Large intestine (tissue), 3 donors: ENCODE measurements around the gene LMX1A. TPM values are rescaled to one million over a fixed set of nuclear protein-coding genes. Genes with fewer than 3 reads are reported as not detected.

Experiments
- DNase-seq, 2 donors: peaks; one replicate each; pipeline versions ENCODE4 v3.0.0 to v3.0.0-alpha.2; 2013
- H3K27ac ChIP-seq: one replicate; pipeline ENCODE4 v1.5.1; 2013; ENCODE audit warnings: low read length
- H3K27me3 ChIP-seq: 2 replicates; pipeline ENCODE4 v1.6.1; 2013; ENCODE audit warnings: low read length; ENCODE audit not compliant: control insufficient read depth, insufficient read depth
- H3K36me3 ChIP-seq: 2 replicates; pipeline ENCODE4 v1.6.1; 2013; ENCODE audit warnings: low read length; ENCODE audit not compliant: control insufficient read depth, insufficient read depth
- H3K4me1 ChIP-seq: one replicate; pipeline ENCODE4 v1.6.1; 2013; ENCODE audit warnings: low read length; ENCODE audit not compliant: control insufficient read depth, insufficient read depth
- H3K4me3 ChIP-seq: one replicate; pipeline ENCODE4 v1.5.1; 2013; ENCODE audit warnings: low read length
- H3K9me3 ChIP-seq: one replicate; pipeline ENCODE4 v1.6.1; 2013; ENCODE audit warnings: mild to moderate bottlenecking, low read depth, low read length, moderate library complexity; ENCODE audit not compliant: control insufficient read depth
- WGBS: methylation state at CpG from one replicate; pipeline ENCODE4 v1.1.5; 2013; ENCODE audit warnings: low lambda C conversion rate; ENCODE audit not compliant: insufficient coverage; 5-methylcytosine and 5-hydroxymethylcytosine counted together
- polyA plus RNA-seq: library from polyadenylated mRNA; unstranded; fragments of 120-200 nt; gene quantifications from one replicate; pipeline ENCODE4 v1.2.1, GENCODE V29; 2013

Gene LMX1A
- polyA plus RNA-seq, 1 donor = 1.3 TPM

GRCh38 chr1:165325460-165326203, 30.9 kb downstream of the LMX1A start:
- Histone ChIP-seq H3K4me3 (no peak overlapping the region), H3K27me3 (peaks cover 12% of the 10 kb centered on the region), H3K36me3 (no peaks in the 10 kb centered on the region), H3K27ac (no peak overlapping the region), H3K9me3 (no peaks in the 10 kb centered on the region), H3K4me1 (no peaks in the 10 kb centered on the region)
- 100% methylated on average over 2 of the region's 7 CpGs for WGBS
- DNase-seq = no peak

DNA sequence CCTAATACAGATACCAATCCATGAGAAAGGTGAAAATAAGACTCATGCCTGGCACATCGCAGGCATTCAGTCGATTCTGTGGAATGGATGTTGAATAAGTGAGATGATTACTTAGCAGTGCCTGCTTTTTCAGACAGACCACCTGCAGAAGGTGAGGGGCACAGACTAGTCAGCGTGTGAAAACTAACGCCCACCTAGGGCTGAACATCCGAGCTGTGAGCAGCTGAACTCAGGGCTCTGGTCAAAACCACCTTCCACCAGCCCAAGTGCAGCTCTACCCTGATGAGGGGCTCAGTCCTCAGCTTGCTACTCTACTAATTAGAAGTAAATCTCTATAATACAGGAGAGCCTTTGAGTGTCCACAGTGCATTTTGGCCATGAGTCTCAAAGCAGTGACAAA, 32.5 kb downstream of the LMX1A start:
- WGBS = no CpG with 5 or more reads among the region's 5 CpGs

DNA sequence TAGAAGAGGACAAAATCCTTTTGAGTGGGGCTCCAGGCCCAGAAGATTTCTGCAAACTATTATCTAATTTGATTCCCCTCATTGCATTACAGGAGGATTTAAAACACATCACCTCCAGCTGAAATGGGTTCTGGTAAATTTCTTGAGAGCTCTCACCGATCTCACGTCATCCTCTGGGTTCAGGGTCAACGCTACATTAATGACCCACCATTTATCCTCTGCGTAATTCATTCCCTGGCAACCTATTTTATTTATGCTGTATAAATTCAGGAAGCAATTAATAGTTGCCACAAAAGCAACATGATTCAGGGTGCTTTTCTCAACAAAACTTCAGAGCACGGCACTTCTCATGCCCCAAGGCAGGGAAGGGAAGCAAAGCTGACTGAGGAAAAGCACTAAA, 38.9 kb downstream of the LMX1A start:
- peaks cover 10% of the 10 kb centered on the region for H3K27me3 ChIP-seq
- H3K27ac ChIP-seq = no peak overlapping the region
- H3K36me3 ChIP-seq = no peaks in the 10 kb centered on the region
- WGBS = no CpG with 5 or more reads among the region's 5 CpGs
- H3K9me3 ChIP-seq = no peaks in the 10 kb centered on the region
- no peaks in the 10 kb centered on the region for H3K4me1 ChIP-seq
- no peak for DNase-seq
- H3K4me3 ChIP-seq = no peak overlapping the region

More for the DNA sequence above, 32.5 kb downstream of the LMX1A start:
- no peaks in the 10 kb centered on the region for H3K36me3 ChIP-seq
- no peak for DNase-seq
- H3K4me3 ChIP-seq = no peak overlapping the region
- H3K4me1 ChIP-seq = no peaks in the 10 kb centered on the region
- no peak overlapping the region for H3K27ac ChIP-seq
- no peaks in the 10 kb centered on the region for H3K9me3 ChIP-seq
- peaks cover 12% of the 10 kb centered on the region for H3K27me3 ChIP-seq

DNA sequence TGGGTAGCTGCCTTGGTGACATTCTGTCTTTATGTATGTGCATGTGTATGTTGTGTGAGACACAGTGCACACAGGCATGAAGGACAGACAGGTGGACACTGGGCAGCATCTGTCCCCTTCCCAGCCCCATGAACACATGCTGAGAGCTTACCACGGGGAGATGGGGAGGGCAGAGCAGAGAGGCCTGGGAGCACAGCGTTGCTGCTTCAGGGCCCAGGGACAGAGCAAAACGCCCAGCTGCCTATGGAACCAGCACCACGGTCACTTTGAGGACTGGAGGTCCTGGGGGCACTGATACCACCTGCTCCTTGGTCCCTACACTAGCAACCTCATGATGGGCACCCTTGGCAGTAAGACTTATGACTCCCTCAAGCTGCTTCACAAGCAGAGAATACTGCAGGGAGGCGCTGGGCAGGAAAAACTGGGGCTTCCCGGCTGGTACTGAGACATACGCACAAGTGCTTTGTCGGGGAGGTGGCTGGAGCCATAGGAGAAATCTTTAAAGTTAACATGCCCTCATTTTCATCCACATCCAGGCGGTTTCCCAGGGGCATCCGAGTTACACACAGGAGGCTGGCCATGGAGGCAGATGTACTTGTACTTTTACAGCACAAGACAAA, 40.3 kb downstream of the LMX1A start:
- DNase-seq = no peak
- no CpG with 5 or more reads among the region's 10 CpGs for WGBS
- no peak overlapping the region for H3K27ac ChIP-seq

GRCh38 chr1:165315481-165315880, 41.0 kb downstream of the LMX1A start:
- no peak for DNase-seq

More for the DNA sequence above, 40.3 kb downstream of the LMX1A start:
- Histone ChIP-seq H3K4me3 (no peak overlapping the region), H3K4me1 (no peaks in the 10 kb centered on the region), H3K36me3 (no peaks in the 10 kb centered on the region), H3K27me3 (peaks cover 10% of the 10 kb centered on the region), H3K9me3 (no peaks in the 10 kb centered on the region)

GRCh38 chr1:165313903-165314302, 42.6 kb downstream of the LMX1A start:
- WGBS = no CpG with 5 or more reads among the region's 4 CpGs
- no peak overlapping the region for H3K4me3 ChIP-seq
- H3K27me3 ChIP-seq = peaks cover 10% of the 10 kb centered on the region
- no peak overlapping the region for H3K27ac ChIP-seq
- H3K4me1 ChIP-seq = no peaks in the 10 kb centered on the region
- DNase-seq = no peak
- no peaks in the 10 kb centered on the region for H3K9me3 ChIP-seq
- H3K36me3 ChIP-seq = no peaks in the 10 kb centered on the region

More at GRCh38 chr1:165315481-165315880, 41.0 kb downstream of the LMX1A start:
- no peaks in the 10 kb centered on the region for H3K36me3 ChIP-seq
- no peak overlapping the region for H3K4me3 ChIP-seq
- no peak overlapping the region for H3K27ac ChIP-seq
- no CpG with 5 or more reads among the region's 3 CpGs for WGBS
- no peaks in the 10 kb centered on the region for H3K4me1 ChIP-seq
- H3K9me3 ChIP-seq = no peaks in the 10 kb centered on the region
- peaks cover 10% of the 10 kb centered on the region for H3K27me3 ChIP-seq

- H3K27ac ChIP-seq = no peak overlapping the region
- H3K27me3 ChIP-seq = peaks cover 8% of the 10 kb centered on the region
- DNase-seq = no peak
- no peaks in the 10 kb centered on the region for H3K9me3 ChIP-seq
- H3K4me1 ChIP-seq = no peaks in the 10 kb centered on the region
- WGBS = no CpG with 5 or more reads among the region's 2 CpGs
- no peak overlapping the region for H3K4me3 ChIP-seq
- no peaks in the 10 kb centered on the region for H3K36me3 ChIP-seq
Measured at GRCh38 chr1:165312591-165312990, 43.9 kb downstream of the LMX1A start.

DNA sequence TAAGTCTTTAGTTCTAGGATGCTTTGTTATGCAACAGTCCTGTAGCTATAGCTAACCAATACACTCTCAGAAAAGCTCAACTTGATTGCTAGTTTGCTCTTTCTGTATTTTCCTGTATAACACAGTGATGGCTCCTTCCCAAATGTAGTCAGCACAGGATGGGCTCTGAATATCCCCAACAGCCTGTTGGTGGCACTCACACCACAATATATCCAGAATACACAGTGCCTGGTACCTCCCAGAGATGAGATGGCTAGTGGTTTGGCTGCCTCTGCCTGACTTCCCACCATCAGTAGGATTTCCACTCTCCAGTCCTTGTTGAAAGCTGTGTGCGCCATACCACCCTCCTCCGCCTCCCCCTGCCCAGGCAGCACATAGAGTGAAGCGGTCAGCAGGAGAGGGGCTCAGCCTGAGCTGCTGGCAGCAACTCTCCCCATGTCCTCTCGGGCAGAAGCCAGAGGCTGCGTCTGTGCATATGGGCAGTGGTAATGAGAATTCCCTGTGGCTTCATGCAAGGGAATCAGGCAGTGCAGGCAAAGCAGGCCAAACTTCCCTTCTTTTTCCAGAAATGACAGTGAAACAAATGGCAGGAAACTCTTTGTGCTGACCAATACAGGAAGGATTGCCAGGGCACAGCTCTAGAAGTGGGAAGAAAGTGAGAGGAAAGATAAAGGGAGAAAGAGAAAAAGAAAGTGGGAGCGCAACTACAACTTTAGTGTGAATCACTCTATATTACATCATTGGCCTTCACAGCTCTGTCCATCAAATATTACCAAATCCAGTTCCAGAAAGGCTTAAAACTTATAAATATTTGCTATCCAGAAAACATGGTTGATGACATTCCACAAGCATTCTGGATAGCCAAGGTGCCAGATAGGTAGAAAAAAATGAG, 49.7 kb downstream of the LMX1A start:
- no CpG with 5 or more reads among the region's 6 CpGs for WGBS
- H3K4me3 ChIP-seq = no peak overlapping the region
- H3K27me3 ChIP-seq = no peaks in the 10 kb centered on the region
- no peak overlapping the region for H3K27ac ChIP-seq
- no peaks in the 10 kb centered on the region for H3K9me3 ChIP-seq
- DNase-seq = peak in 1 of 2 donors; percentile 8
- H3K36me3 ChIP-seq = no peaks in the 10 kb centered on the region
- no peaks in the 10 kb centered on the region for H3K4me1 ChIP-seq

DNA sequence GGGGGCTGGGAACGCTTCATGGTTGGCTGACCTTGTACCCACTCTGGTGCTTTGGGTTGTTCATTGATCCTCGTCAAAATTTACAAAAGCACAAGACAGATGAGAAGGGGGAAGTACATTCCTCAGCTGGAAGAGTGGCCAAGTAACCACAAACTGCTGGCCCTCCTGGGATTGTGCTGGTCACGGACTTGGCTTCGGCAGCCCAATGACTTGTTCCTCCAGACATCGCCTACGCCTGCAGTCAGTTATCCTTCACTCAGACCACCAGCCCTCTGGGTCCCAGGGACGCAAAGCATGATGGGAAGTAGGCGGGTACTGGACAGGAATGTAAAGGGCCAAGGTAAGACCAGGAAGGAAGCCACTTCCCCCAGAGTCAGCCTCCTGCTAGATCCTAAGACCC, 53.1 kb downstream of the LMX1A start:
- no peak overlapping the region for H3K27ac ChIP-seq
- H3K4me1 ChIP-seq = no peaks in the 10 kb centered on the region
- no CpG with 5 or more reads among the region's 8 CpGs for WGBS
- no peaks in the 10 kb centered on the region for H3K36me3 ChIP-seq
- no peak overlapping the region for H3K4me3 ChIP-seq
- no peak for DNase-seq
- no peaks in the 10 kb centered on the region for H3K9me3 ChIP-seq
- H3K27me3 ChIP-seq = peaks cover 6% of the 10 kb centered on the region

DNA sequence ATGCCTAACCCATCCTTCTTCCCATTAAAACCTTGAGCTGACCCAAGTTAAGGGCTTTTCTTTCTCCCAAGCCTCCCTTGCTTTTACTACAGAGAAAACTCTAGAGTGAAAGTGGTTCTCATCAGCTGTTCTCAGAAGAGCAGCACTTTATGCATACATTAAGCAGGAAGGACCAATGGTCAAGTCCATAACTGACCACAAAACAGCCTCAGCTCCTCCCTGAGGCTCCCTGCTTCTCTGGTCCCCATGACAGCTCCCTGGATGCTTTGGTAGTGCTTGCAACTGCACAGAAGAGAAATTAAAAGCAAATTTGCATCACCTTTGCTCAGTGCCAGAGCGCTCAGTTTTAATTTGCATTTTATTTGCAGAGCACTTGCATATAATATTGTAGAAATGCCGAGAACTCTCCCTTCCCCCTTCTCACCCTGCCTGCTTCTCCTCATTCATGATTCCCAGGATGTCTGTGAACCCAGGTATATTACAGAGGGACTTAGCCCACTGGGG, 56.1 kb downstream of the LMX1A start:
- Histone ChIP-seq H3K4me3 (no peak overlapping the region), H3K27ac (no peak overlapping the region), H3K4me1 (no peaks in the 10 kb centered on the region), H3K36me3 (no peaks in the 10 kb centered on the region), H3K27me3 (peaks cover 6% of the 10 kb centered on the region), H3K9me3 (no peaks in the 10 kb centered on the region)
- no CpG with 5 or more reads among the region's 2 CpGs for WGBS
- DNase-seq = no peak
